NK-92 treated with Interleukin-12 subunit alpha and Interleukin-12 subunit beta, amount 100 ng/mL, for 24 hours (cell line): ENCODE results near the gene ADAMTS2.

Experiments used
- DNase-seq: peaks from one replicate; lab custom pipeline; 2025; lab: John Stamatoyannopoulos, UW

ADAMTS2 gene

GRCh38 chr5:179345433-179346321, at the start of gene ADAMTS2:
Gene ADAMTS2 (minus strand): TSS chr5:179345461. CDS start chr5:179345328, 133 bp downstream.
- DNase-seq, result no peak

GRCh38 chr5:179393078-179393477, 47.8 kb upstream of the ADAMTS2 start:
- peak; percentile 25 for DNase-seq

GRCh38 chr5:179387151-179388110, 42.2 kb upstream of the ADAMTS2 start:
- no peak for DNase-seq

DNA sequence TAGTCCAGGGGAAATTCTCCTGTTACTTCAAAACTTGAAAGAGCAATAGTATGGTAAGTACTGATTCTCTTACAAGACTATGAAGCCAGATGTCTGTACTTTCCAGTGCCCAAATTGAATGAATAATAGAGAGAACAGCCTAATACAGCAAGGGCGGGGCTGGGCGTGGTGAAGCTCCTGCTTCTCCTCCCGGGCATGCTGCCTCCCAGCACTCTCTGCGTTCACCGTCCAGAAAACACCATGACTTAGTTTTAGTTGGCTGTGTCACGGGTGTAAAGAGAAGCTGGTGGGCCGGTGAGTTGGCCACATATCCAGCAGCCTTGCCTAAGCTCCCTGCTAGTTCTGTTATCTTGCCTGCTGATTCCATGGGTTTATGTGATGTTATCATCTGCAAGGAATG, 40.7 kb upstream of the ADAMTS2 start:
- DNase-seq, result no peak

DNA sequence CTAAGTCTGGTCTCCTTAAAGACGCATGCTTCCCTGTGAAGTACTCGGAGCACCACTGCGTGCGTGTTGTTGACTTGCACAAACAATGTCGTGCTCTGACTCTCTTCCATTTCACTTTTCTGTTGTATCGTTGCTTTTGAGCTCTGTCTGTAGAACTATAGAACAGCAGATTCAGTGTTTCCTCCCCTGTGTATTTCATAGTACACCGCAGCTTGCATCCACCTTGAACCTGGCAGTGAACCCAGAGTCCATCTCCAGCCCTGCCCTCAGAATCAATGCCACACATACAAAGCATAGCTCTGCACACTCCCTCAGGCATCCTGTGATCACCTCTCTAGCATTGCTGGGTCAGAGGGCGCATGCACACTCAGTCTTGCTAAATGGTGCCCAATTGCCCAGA, 37.2 kb upstream of the ADAMTS2 start:
- DNase-seq, result no peak

- DNase-seq, result no peak
Observed at GRCh38 chr5:179381691-179382090, 36.4 kb upstream of the ADAMTS2 start.

DNA sequence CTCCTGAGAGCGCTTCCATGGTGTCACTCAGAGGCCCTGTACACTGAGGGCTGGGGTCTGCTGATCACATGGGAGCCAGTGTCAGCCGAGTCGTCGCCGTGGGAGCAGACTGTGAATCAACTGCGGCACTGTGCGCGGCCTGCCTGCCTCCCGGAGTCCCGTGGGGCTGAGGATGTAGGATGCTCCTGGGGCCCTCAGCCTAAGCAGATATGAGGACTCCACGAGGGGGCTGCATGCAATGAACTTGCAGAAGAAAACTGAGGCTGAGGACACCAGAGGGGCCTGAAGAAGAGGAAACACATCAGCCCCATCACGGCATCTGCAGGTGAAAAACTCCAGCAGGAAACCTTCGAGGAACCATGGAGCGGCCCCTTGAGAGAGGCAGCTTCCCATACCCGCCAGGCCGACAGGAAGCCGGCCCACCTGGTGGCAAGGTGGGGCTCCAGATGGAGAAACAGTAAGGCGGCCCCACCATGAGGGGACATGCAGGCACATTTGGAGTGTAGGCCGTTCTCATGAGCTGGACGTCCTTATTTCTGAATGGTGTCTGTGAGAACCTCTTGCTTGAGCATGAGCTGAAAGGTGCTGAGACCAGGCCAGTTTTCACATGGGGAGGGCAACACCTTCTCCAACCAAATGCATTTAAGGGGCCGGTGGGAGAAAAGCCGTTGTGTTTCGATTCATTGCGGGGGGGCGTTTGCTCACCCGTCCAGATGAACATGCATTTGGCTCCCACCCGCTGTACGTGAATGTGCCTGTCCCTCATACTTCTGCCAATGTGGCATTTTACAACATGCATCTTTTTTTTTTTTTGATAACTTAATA, 35.2 kb upstream of the ADAMTS2 start:
- no peak for DNase-seq

- no peak for DNase-seq
Observed at GRCh38 chr5:179379321-179379890, 34.1 kb upstream of the ADAMTS2 start.

GRCh38 chr5:179378441-179379271, 33.4 kb upstream of the ADAMTS2 start:
- DNase-seq, result no peak

GRCh38 chr5:179378116-179378440, 32.8 kb upstream of the ADAMTS2 start:
- no peak for DNase-seq

DNA sequence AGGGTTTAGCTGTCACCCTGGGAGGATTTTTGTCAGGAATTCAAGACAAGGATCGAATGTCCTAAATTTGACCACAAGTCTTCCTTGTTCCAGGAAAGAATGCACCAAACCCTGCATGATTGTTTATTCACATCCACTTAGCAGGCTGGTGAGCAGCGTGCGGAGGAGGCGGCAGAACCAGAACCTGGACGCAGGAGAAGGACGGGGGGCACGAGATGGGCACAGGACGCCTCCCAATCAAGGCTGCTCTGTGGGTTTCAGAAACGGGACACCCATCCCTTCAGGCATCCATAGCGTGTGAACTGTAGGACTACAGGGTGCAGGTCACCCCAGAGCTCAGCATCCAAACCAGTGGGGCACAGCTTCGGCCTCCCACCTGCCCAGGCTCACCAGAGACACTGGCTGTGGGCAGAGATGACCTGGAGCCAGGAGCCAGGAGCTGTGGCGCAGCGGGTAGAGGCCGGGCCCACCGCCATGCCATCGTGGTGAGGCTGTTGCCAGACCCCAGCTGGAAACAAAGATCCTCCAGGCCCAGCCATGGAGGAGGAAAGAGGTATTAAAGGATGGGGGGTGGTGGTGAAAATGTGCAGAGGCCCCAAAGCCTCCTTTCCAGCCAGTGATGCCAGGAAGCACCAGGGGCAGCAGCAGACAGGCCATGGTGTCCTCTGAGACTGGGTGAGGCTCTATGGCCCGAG, 32.3 kb upstream of the ADAMTS2 start:
- DNase-seq, result no peak

DNA sequence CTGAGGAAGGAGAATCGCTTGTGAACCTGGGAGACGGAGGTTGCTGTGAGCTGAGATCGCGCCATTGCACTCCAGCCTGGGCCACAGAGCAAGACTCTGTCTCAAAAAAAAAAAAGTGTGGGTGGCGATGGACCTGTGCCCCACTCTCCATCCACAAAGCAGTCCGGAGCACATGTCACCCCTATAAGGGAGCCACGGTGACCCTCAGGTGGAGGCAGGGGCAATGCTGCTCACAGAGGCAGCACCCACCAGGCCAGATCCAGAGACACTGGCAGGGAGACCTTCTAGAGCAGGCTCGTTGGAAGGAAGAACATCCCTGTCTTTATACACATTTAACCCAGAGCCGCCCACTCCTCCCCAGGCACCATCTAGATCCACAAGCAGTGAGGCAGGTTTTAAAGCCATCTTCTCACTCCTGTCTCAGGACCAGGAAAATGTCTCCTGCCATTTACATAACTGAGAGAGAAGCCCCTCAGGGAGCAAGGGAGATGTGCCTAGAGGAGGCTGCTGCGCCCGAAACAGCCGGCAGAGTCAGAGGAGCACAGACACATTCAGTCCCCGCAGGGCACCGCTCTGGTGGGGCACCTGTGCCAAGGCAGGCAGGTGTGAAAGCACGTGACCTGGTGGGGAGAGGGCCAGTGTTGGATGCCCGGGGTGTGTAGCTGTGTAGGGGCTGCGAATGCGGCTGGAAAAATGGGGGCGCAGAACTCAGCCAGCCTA, 31.6 kb upstream of the ADAMTS2 start:
- no peak for DNase-seq

DNA sequence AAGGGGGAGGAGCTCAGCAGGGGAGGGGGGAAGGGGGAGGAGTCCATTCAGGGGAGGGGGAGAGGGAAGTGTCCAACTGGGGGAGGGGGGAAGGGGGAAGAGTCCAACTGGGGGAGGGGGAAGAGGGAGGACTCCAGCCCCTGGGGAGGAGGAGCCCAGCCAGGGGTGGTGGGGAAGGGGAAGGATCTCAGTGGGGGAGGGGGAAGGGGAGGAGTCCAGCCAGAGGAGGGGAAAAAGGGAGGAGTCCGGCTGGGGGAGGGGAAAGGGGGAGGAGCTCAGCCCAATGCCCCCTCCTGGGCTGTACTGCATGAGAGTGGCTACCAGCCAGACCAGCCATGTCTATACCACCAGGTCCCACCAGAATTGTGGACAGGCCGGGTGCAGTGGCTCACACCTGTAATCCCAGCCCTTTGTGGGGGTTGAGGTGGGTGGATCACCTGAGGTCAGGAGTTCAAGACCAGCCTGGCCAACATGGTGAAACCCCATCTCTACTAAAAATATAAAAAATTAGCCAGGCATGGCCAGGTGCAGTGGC, 30.6 kb upstream of the ADAMTS2 start:
- no peak for DNase-seq

- no peak for DNase-seq
Observed at GRCh38 chr5:179375236-179375685, 30.0 kb upstream of the ADAMTS2 start.

DNA sequence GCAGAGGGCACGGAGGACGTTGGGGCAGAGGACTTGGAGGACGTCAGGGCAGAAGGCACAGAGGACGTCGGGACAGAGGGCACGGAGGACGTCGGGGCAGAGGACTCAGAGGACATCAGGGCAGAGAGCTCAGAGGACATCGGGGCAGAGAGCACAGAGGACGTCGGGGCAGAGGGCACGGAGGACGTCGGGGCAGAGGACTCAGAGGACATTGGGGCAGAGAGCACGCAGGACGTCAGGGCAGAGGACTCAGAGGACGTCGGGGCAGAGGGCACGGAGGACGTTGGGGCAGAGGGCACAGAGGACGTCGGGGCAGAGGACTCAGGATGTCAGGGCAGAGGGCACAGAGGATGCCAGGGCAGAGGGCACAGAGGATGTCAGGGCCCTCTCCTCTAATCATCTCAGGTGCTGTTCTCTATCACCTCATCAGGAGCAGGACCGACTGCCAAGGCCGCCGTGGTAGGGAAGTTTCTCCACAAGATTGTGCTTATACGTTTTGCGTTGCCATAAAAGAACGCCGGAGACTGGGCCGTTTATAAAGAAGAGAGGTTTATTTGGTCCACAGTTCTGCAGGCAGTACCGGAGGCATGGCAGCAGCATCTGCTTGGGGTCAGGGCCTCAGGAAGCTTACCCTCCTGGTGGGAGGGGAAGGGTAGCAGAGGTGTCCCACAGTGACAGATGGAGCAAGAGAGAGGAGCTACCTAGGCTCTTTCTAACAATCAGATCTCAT, 29.4 kb upstream of the ADAMTS2 start:
- no peak for DNase-seq

DNA sequence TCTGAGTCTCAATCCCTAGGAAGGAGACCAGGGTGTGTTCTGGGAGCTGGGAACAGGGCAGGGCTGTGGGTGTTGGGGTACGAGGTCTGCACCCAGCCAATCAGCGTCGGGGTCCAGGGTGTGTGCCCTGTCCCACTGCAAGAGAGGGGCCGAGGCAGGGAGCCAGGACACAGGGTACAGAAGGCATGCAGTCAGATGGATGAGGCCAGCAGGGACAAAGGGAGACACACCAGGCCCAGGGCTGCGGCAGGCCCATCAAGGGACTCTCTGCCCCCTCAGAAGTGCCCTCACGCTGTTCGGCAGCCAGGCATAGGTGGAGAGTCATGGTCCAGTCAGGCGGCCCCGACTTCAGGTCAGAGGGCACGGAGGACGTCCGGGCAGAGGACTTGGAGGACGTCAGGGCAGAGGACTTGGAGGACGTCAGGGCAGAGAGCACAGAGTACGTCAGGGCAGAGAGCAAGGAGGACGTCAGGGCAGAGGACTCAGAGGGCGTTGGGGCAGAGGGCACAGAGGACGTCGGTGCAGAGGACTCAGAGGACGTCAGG, 28.8 kb upstream of the ADAMTS2 start:
- no peak for DNase-seq

- DNase-seq, result no peak
Observed at GRCh38 chr5:179373101-179373934, 28.1 kb upstream of the ADAMTS2 start.
